SK-N-SH treated with all-trans-retinoic acid at 6 μM for 48 hours (cell line): ENCODE results near the gene PLTP.

Experiments used
- CSDC2 ChIP-seq: fragments of 250-450 bp; sonication (Bioruptor Pico); IDR thresholded peaks from 2 replicates; pipeline ENCODE4 v1.5.0; 2020; ENCODE audit warnings: mild to moderate bottlenecking, moderate library complexity
- OSR1 ChIP-seq: fragments of 250-450 bp; sonication (Bioruptor Pico); IDR thresholded peaks from 2 replicates; pipeline ENCODE4 v1.8.0; 2022; ENCODE audit warnings: moderate library complexity, mild to moderate bottlenecking, inconsistent platforms
- PPARA ChIP-seq: fragments of 250-450 bp; sonication (Bioruptor Pico); IDR thresholded peaks from 2 replicates; pipeline ENCODE4 v1.5.0; 2020; ENCODE audit warnings: mild to moderate bottlenecking, borderline replicate concordance
- RARB ChIP-seq: fragments of 250-450 bp; sonication (Bioruptor Pico); IDR thresholded peaks from 2 replicates; pipeline ENCODE4 v1.8.0; 2021; ENCODE audit warnings: mild to moderate bottlenecking, moderate library complexity
- ZFP3 ChIP-seq: fragments of 250-450 bp; sonication (Bioruptor Pico); IDR thresholded peaks from 2 replicates; pipeline ENCODE4 v1.5.0; 2020; ENCODE audit warnings: mild to moderate bottlenecking, moderate library complexity
- ZFP30 ChIP-seq: fragments of 450-650 bp; formaldehyde crosslinking; IDR thresholded peaks from 2 replicates; pipeline ENCODE4 v1.5.0; 2022; ENCODE audit warnings: mild to moderate bottlenecking, moderate library complexity
- TF ChIP-seq, protein P1 (sequence below): fragments of 250-450 bp; sonication (Bioruptor Pico); IDR thresholded peaks from 2 replicates; pipeline ENCODE4 v1.5.1; 2020; ENCODE audit warnings: low read depth, mild to moderate bottlenecking, moderate library complexity
- TF ChIP-seq, protein P2 (sequence below): fragments of 250-450 bp; sonication (Bioruptor Pico); IDR thresholded peaks from 2 replicates; pipeline ENCODE4 v1.8.0; 2020; ENCODE audit warnings: mild to moderate bottlenecking, moderate library complexity, borderline replicate concordance

DNA sequence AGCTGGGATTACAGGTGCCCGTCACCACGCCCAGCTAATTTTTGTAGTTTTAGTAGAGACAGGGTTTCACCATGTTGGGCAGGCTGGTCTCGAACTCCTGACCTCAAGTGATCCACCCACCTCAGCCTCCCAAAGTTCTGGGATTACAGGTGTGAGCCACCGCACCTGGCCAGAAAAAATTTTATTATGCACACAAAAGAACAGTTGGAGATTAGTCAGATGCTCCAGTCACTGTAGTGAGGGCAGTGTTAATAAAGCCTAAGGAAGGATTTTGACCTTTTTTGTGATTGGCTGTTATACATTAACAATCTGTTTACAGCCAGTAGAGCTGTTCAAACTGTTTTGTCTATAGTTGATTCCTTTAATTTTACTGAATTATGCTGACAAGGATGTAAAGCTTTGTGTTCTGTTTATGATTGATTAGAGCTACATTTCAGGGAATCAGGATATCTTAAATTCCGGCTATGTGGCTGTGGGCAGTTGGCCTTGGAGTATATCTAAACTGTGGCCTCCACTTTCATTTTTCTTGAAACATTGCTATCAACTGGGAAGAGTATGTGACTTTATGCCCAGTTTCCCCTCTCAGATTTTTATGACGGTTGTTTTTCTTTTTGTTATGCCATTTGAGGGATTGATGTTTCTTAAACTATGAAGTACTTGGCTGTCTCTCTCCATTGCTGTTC is 44.7 kb downstream of the PLTP start:
- no peak for TF ChIP-seq RARB (CRISPR knock-in tag)
- TF ChIP-seq, protein P1, sequence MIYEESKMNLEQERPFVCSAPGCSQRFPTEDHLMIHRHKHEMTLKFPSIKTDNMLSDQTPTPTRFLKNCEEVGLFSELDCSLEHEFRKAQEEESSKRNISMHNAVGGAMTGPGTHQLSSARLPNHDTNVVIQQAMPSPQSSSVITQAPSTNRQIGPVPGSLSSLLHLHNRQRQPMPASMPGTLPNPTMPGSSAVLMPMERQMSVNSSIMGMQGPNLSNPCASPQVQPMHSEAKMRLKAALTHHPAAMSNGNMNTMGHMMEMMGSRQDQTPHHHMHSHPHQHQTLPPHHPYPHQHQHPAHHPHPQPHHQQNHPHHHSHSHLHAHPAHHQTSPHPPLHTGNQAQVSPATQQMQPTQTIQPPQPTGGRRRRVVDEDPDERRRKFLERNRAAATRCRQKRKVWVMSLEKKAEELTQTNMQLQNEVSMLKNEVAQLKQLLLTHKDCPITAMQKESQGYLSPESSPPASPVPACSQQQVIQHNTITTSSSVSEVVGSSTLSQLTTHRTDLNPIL = no peak
- no peak for TF ChIP-seq ZFP30 (CRISPR knock-in tag)
- TF ChIP-seq CSDC2 (CRISPR knock-in tag) = no peak
- TF ChIP-seq, protein P2, sequence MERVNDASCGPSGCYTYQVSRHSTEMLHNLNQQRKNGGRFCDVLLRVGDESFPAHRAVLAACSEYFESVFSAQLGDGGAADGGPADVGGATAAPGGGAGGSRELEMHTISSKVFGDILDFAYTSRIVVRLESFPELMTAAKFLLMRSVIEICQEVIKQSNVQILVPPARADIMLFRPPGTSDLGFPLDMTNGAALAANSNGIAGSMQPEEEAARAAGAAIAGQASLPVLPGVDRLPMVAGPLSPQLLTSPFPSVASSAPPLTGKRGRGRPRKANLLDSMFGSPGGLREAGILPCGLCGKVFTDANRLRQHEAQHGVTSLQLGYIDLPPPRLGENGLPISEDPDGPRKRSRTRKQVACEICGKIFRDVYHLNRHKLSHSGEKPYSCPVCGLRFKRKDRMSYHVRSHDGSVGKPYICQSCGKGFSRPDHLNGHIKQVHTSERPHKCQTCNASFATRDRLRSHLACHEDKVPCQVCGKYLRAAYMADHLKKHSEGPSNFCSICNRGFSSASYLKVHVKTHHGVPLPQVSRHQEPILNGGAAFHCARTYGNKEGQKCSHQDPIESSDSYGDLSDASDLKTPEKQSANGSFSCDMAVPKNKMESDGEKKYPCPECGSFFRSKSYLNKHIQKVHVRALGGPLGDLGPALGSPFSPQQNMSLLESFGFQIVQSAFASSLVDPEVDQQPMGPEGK = no peak
- no peak for TF ChIP-seq OSR1 (CRISPR knock-in tag)
- no peak for TF ChIP-seq PPARA (CRISPR knock-in tag)
- TF ChIP-seq ZFP3 = no peak
